HAP-1 (cell line): ENCODE data around the gene PARS2.
A peak's percentile ranks its signal among the peaks of the same experiment; 100 is the strongest.

Experiments used
- DNase-seq, 2 experiments: peaks; one replicate each; pipeline ENCODE4 v3.0.0-alpha.2; 2016 to 2020; ENCODE audit warnings: low spot score in 2 of 2
- H3K27me3 ChIP-seq: fragments of 250-450 bp; sonication (Bioruptor Pico); 2 replicates; pipeline ENCODE4 v1.5.1; 2020; ENCODE audit warnings: low read depth, mild to moderate bottlenecking, moderate library complexity
- H3K36me3 ChIP-seq: fragments of 250-450 bp; sonication (Bioruptor Pico); replicated peaks from 2 replicates; pipeline ENCODE4 v1.5.1; 2020; ENCODE audit warnings: mild to moderate bottlenecking
- H3K4me1 ChIP-seq: fragments of 250-450 bp; sonication (Bioruptor Pico); 2 replicates; pipeline ENCODE4 v1.5.1; 2020; ENCODE audit warnings: mild to moderate bottlenecking
- H3K4me3 ChIP-seq: fragments of 250-450 bp; sonication (Bioruptor Pico); 2 replicates; pipeline ENCODE4 v1.5.1; 2020; ENCODE audit warnings: mild to moderate bottlenecking, moderate library complexity
- H3K9me3 ChIP-seq: fragments of 250-450 bp; sonication (Bioruptor Pico); 2 replicates; pipeline ENCODE4 v1.5.1; 2020; ENCODE audit warnings: mild to moderate bottlenecking, moderate library complexity
- in situ Hi-C: fragments of 300-500 bp; cut with MboI; formaldehyde crosslinking; loops from 3 replicates; pipeline ENCODE4 v1.14.3; 2020; ENCODE audit warnings: low sequenced_read_pairs, inconsistent platforms, mixed read lengths

Gene PARS2

DNA sequence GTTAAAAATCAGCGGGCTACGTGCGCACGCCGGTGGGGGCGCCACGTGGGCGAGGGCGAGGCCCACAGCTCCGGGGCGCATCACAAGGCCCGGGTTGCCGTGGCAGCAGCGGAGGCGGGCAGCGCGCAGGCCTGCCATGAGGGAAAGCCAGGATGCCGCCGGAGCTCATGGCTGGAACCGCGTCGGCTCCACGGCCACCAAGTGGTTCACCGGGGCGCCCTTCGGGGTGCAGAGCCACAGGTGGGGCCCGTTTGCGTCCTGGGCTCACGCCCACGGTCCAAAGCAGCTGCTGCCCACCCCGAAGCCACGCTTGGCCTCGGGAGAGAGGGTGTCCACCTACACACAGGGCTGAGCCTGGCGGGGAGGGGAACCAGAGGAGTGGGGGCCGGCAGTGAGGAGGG is 41.7 kb upstream of the PARS2 start:
- no peak overlapping the region for H3K4me3 ChIP-seq
- no peak for DNase-seq
- H3K36me3 ChIP-seq, result no peaks in the 10 kb centered on the region
- H3K9me3 ChIP-seq, result no peaks in the 10 kb centered on the region
- H3K27me3 ChIP-seq, result peaks cover 7% of the 10 kb centered on the region; the same call in 1 of the 2 replicates
- no peaks in the 10 kb centered on the region for H3K4me1 ChIP-seq
- in situ Hi-C loops, result loop anchor here (25.0 kb wide), 1 partner anchor 944 kb away; no protein-coding TSS in a partner anchor

DNA sequence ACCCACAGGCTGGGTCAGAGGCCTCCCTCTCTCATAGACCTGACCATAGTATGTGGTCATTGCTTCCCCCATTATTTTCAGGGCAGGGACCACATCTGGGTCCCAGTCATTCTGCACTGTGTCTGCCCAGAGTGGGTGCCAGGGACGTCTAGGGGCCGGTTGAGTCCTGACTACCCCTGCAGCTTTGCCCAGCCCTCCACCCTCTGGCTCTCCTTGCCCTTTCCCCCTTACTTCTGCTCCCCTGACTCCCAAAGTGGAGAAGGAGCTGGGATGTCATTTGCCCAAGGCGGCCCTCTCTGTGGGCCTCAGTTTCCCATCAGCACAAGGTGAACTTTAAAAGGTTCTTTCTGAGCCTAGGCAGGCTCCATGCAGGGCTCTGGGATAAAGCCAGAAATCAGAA is 41.1 kb upstream of the PARS2 start:
- H3K27me3 ChIP-seq, result peaks cover 7% of the 10 kb centered on the region; the same call in 1 of the 2 replicates
- no peaks in the 10 kb centered on the region for H3K9me3 ChIP-seq
- in situ Hi-C loops, result loop anchor here (25.0 kb wide), 1 partner anchor 943 kb away; no protein-coding TSS in a partner anchor
- H3K4me3 ChIP-seq, result no peak overlapping the region
- H3K4me1 ChIP-seq, result no peaks in the 10 kb centered on the region
- DNase-seq, result no peak
- H3K36me3 ChIP-seq, result no peaks in the 10 kb centered on the region

DNA sequence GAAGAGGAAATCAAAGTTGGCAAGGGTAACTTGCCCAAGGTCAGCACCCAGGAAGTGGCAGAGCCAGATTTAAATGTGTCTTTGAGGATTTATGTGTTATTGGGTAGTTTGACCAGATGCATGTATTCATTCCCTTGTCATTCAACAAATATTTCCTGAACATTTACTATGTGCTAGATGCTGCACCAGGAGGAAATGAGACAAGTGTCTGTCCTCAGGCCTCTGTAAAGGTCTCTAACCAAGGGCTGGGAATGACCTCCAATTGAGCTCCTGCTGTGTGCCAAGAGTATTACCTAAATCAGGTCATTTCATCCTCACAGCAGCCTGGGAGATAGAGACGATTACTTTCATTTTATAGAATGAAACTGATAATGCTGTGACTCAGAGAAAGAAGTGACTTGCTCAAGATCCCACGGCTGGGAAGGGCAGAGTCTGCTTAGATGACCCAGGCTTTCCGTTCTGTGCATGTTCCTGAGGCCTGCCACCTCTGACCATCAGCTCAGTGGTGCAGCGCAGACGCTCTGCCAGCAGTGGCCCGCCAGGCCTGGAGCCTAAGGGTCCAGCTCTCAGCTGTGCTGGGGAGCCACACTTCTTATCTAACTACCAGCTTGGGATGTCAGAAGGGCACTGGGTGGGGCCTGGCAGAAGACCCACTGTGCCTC is 40.3 kb upstream of the PARS2 start:
- in situ Hi-C loops, result loop anchor here (25.0 kb wide), 1 partner anchor 942 kb away; no protein-coding TSS in a partner anchor
- no peak for DNase-seq
- Histone ChIP-seq H3K4me1 (no peaks in the 10 kb centered on the region), H3K9me3 (no peaks in the 10 kb centered on the region), H3K4me3 (no peak overlapping the region), H3K36me3 (no peaks in the 10 kb centered on the region), H3K27me3 (peaks cover 7% of the 10 kb centered on the region; the same call in 1 of the 2 replicates)

DNA sequence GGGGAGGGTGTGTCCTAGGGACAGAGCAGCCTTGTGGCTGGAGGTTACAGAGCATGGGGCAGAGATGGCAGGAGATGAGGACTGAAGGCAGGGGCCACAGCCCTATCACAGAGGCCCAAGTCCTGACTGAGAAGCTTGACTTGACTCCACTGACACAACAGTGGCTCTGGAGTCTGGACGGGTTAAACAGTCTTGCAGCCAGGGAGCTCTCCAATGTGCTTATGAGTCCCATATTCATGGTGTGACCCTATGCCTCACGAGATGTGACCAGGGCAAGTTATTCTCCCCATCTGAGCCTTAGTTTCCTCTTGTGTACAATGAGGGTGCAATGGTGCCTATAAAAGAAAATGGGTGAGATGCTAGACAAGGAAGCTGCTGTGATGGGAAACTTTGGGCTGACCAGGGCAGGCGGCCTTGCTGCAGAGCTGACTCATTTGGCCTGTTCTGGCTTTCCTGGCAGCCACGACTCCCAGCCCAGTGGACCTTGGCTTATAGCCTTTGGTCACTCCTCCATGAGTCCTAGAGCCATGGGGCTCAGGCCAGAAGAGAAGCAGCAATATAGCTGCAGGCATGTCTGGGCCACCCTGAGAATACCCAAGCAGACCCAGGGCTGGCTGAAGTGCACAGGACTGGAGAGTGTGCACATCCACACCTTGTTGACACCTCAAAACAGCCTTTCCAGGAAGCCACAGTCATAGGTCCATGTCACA is 39.6 kb upstream of the PARS2 start:
- peaks cover 7% of the 10 kb centered on the region; the same call in 1 of the 2 replicates for H3K27me3 ChIP-seq
- no peaks in the 10 kb centered on the region for H3K9me3 ChIP-seq
- no peak for DNase-seq
- H3K4me3 ChIP-seq, result no peak overlapping the region
- H3K4me1 ChIP-seq, result no peaks in the 10 kb centered on the region
- H3K36me3 ChIP-seq, result no peaks in the 10 kb centered on the region
- in situ Hi-C loops, result loop anchor here (25.0 kb wide), 1 partner anchor 942 kb away; no protein-coding TSS in a partner anchor

DNA sequence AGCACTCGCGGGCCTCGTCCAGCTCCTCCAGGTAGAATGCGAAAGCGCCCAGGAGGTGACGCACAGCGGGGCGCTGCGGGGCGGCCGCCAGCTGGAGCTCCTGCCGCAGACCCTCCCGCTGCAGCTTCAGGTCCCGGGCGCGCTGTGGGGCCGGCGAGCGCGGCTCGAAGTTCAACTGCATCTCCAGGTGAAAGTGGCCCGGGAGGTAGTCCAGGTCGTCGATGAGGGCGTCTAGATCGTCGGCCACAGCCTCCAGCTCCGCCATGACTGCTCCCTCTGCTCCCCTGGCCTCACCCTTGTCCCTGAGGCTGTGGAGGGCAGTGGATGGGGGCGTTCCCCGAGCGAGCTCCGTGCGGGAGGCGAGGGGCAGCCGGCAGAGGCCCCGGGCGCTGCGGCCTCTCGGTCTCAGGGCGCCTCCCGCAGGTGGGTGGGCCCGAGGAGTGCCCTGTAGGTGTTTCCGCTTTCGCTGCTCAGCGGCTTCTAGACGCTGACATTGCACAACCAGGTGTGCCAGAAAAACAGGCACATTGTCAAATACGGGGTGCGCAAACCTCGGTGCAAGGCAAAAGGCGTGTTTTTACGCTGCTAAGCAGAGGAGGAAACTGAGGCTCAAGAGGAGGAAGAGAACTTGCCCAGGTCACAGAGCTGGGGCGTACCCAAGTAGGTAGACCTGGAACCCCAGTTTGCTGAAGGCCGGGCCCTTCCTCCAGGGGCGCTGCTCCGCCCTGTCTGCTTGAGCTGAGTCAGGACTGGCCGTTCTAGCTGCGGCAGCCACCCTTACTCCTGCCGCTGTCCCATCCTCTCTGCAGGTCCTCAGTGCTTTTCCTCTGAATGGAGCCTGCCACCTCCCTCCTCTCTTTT is 36.8 kb upstream of the PARS2 start, which contains the start of gene TTC22:
Gene TTC22, minus strand, starts transcription at position 425 of the 861 bp plus-strand sequence. Its CDS starts 160 bp downstream, at position 265.
- no peaks in the 10 kb centered on the region for H3K36me3 ChIP-seq
- peak; percentile 6 to 52 for DNase-seq
- no peaks in the 10 kb centered on the region for H3K4me1 ChIP-seq
- no peaks in the 10 kb centered on the region for H3K9me3 ChIP-seq
- H3K4me3 ChIP-seq, result no peak within 1 kb of the TSS
- peaks cover 7% of the 10 kb centered on the region; the same call in 1 of the 2 replicates for H3K27me3 ChIP-seq
- in situ Hi-C loops, result loop anchor here (25.0 kb wide), 1 partner anchor 939 kb away; no protein-coding TSS in a partner anchor

DNA sequence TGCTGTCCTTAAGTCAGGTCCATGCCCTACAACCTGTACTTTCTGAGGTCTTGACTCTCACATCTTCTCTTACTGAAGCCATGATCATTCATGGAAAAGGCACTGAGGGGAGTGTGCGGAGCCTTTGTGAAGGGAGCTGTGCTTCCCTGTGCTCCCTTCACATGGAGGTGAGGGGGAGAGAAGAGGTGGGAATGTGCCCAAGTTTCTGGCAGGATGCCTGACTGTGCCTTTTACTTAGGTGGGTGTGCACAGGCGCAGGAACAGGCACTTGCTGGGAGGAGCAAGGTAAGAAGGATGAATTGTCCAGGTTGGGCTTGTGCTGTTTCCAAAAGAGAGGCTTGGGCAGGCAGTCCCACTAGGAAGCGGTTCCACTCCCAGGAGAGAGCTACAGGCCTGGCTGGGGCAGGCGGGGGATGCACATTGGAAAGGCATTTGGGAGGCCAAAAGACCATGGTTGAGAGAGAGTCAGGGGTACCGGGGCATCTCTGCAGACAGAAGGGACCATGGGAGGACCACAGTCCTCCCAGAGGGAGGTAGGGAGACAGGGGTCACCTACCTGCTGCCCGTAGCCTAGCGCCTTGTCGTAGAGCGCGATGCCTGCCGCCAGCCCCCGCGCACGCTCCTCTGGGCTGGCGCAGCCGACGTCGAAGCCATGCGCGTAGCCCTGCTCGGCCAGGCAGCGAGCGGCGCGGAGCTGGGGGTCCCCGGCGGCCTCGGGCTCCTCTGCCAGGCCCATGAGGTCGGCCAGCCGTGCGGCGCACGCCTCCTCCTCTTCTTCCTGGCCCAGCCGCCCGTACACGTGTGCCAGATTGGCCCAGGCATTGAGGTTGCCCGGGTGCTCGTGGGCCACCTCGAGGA is 35.9 kb upstream of the PARS2 start:
- H3K4me1 ChIP-seq, result no peaks in the 10 kb centered on the region
- in situ Hi-C loops, result loop anchor here (25.0 kb wide), 1 partner anchor 938 kb away; no protein-coding TSS in a partner anchor
- no peak overlapping the region for H3K4me3 ChIP-seq
- H3K36me3 ChIP-seq, result no peaks in the 10 kb centered on the region
- H3K27me3 ChIP-seq, result peaks cover 7% of the 10 kb centered on the region; the same call in 1 of the 2 replicates
- no peaks in the 10 kb centered on the region for H3K9me3 ChIP-seq
- DNase-seq, result no peak

DNA sequence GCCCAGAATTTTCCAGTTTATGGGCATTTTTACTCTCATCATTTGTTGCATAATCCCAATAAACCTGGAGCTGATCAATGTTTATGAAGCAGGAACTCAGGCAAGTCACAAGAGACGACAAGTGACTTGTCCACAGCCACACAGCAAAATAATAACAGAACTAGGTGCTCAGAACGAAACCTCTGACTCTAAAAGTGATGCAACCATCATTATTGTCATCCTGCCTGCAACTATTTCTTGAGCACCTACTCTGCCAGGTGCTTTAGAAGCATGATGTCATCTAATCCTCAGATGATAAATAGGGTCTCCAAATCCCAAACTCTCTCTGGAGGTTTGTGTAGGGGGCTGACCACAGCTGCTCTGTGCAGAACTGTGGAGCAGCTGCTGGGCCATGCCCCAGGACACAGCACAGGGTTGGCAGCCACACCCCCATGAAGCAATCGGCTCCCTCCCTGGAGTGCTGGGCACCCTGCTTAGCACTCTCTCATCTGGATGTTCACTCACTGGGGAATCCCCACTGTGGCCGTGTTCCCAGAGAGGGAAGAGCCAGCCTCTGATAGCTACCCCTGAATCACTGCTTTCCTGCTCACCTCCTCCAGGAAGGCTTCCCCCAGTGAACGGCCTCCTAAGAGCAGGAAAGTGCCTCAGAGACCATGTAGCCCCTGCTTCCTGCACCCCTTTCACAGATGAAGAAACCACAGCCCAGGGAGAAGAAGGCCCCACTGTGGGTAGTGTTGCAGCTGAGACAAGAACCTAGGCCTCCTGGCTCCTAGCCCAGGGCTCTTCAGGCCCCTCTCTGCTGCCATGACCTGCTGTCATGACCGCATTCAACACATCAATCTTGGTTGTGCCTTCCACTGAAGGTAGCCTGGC is 34.7 kb upstream of the PARS2 start:
- no peaks in the 10 kb centered on the region for H3K36me3 ChIP-seq
- no peaks in the 10 kb centered on the region for H3K4me1 ChIP-seq
- in situ Hi-C loops, result loop anchor here (10.0 kb wide), 1 partner anchor 284 kb away; no protein-coding TSS in a partner anchor
- no peak overlapping the region for H3K4me3 ChIP-seq
- DNase-seq, result no peak
- H3K9me3 ChIP-seq, result no peaks in the 10 kb centered on the region
- H3K27me3 ChIP-seq, result peaks cover 7% of the 10 kb centered on the region; the same call in 1 of the 2 replicates

DNA sequence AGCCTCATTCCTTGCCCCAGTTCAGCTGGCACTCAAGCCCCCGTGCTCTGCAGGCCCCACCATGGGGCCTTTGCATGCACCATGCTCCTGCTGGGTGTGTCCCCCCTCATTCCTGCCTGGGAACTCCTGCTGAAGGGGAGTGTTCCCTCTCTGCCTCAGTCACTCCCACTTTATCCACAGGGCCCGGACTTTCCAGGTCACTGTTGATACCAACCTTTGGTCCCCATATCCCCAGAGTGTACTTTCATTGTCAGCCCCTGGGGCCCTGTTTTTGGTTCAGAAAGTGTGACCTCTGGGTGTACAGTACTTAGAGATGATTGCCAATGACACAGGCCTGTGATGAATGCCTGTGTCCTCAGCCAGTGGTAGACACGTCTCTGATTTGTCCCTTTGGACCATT is 33.9 kb upstream of the PARS2 start:
- no peaks in the 10 kb centered on the region for H3K36me3 ChIP-seq
- H3K4me3 ChIP-seq, result no peak overlapping the region
- H3K27me3 ChIP-seq, result peaks cover 7% of the 10 kb centered on the region; the same call in 1 of the 2 replicates
- no peaks in the 10 kb centered on the region for H3K9me3 ChIP-seq
- no peaks in the 10 kb centered on the region for H3K4me1 ChIP-seq
- DNase-seq, result no peak
- in situ Hi-C loops, result loop anchor here (10.0 kb wide), 1 partner anchor 283 kb away; no protein-coding TSS in a partner anchor

DNA sequence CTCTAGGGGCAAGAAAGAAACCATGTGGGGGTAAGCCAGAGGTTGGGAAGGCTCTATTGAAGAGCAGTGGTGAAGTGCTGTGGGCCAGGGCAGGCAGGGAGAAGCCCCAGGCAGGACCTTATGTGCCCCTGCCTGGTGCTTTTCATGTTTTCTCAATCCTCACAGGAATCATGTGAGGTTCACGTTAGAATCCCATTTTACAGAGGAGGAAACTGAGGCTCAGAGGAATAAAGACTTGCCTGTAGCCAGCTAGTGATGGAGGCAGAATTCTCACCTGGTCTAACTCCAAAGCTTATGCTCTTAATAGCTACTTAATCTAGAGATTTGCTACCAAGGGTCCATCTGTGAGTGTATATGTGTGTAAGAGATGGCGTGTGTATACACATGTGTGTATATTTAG is 32.6 kb upstream of the PARS2 start:
- Histone ChIP-seq H3K36me3 (no peaks in the 10 kb centered on the region), H3K27me3 (peaks cover 5% of the 10 kb centered on the region; the same call in 1 of the 2 replicates), H3K9me3 (peaks cover 3% of the 10 kb centered on the region; the same call in 1 of the 2 replicates), H3K4me1 (no peaks in the 10 kb centered on the region), H3K4me3 (no peak overlapping the region)
- in situ Hi-C loops, result loop anchor here (10.0 kb wide), 1 partner anchor 282 kb away; no protein-coding TSS in a partner anchor
- no peak for DNase-seq

DNA sequence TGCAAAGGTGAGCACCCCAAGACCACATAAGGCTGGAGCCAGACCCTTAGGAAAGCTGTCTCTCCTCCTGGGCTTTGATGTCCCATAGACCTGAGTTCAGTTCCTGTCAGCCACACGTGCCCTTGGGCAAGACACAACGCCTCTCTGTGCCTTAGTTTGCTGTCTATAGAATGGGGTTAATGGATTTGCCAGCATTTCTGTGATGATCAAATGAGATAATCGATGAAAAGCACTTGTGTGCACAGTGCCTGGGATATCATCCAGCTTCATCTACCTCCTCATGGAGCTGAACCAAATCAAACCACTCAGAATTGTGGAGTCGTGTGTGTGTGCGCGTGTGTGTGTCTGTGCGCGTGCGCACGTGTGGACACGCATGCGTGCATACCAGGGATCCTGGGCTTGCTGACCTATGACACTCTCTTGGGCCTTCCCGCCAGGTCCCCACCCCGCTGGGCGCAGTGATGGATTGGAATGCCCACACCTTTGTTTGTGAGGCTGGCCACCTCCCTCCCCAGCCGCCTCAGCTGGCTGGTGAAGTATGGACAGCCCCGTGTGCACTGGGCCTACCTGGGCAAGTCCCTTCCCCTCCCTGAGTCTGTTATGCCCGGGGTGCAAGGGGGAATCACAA is 31.6 kb upstream of the PARS2 start:
- Histone ChIP-seq H3K9me3 (peaks cover 4% of the 10 kb centered on the region; the same call in 1 of the 2 replicates), H3K4me1 (no peaks in the 10 kb centered on the region), H3K36me3 (no peaks in the 10 kb centered on the region), H3K27me3 (no peaks in the 10 kb centered on the region), H3K4me3 (no peak overlapping the region)
- in situ Hi-C loops, result loop anchor here (10.0 kb wide), 1 partner anchor 281 kb away; no protein-coding TSS in a partner anchor
- DNase-seq, result no peak

DNA sequence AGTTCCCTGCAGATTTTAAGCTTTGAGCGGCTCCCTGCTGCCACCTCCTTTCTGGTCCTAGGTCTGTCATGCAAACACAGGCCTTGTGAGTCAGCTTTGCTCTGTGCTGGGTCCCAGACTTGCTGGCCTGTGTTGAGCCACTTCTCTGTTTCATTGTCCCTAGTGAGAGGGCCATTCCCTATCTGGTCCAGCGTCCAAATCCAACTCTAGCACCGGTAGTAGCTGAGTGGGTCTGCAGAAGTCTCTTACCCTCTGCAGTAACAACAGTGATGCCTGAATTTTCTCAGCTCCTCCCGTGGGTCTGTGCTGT is 31.0 kb upstream of the PARS2 start:
- Histone ChIP-seq H3K9me3 (peaks cover 4% of the 10 kb centered on the region; the same call in 1 of the 2 replicates), H3K4me1 (no peaks in the 10 kb centered on the region), H3K27me3 (no peaks in the 10 kb centered on the region), H3K36me3 (no peaks in the 10 kb centered on the region), H3K4me3 (no peak overlapping the region)
- in situ Hi-C loops, result loop anchor here (10.0 kb wide), 1 partner anchor 281 kb away; no protein-coding TSS in a partner anchor
- no peak for DNase-seq
